Measurements from ENCODE around the gene SLC9A8. TPM values are rescaled to one million over a fixed set of nuclear protein-coding genes. Genes with fewer than 3 reads are reported as not detected.
A peak's percentile ranks its signal among the peaks of the same experiment; 100 is the strongest.

SLC9A8 gene
- total RNA-seq, 4 donors from 2014 or later, result 12.4 to 20.4 (median 15.1) TPM

DNA sequence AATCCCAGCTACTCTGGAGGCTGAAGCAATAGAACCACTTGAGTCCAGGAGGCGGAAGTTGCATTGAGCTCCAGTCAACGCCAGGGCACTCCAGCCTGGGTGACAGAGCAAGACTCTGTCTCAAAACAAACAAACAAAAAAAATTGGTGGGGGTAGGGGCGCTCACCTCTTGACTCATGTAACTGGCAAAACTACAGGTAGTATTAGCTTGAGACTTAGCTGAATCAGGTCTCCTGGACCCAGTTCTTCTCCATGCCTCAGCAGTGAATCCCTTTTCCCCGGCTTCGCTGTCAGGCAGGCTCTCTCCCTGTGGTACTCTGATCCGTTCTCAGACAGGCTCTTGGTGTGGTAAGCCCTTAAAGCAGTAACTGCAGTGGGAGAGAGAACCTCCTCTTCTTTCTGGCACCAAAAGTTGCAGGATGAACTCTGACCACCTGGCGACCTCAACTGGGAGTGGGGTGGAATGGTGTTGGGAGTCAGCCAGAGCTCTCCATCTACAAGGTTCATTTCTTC, 12.9 kb downstream of the SLC9A8 start:
- H3K36me3 ChIP-seq, result peaks cover 0 to under 1% of the 10 kb centered on the region in 2 donors
- H3K4me1 ChIP-seq, result peaks cover 26 to 51% of the 10 kb centered on the region in 2 donors
- ATAC-seq (peak; percentile 90), DNase-seq (peak; percentile 69 to 87)
- peak overlapping the region in 1 of 4 donors; percentile 26 for H3K4me3 ChIP-seq
- H3K27ac ChIP-seq, result peak overlapping the region; percentile 81 to 89 (median 88)
- H3K27me3 ChIP-seq, result no peaks in the 10 kb centered on the region
- in situ Hi-C loops (cut with MboI; ENCODE audit: low sequenced_read_pairs in 4 of 4), result no loop called here
- no peaks in the 10 kb centered on the region for H3K9me3 ChIP-seq
- TF ChIP-seq POLR2A (IDR thresholded peaks at IDR 0.05), result peak; percentile 55 to 74
- TF ChIP-seq, protein P1, sequence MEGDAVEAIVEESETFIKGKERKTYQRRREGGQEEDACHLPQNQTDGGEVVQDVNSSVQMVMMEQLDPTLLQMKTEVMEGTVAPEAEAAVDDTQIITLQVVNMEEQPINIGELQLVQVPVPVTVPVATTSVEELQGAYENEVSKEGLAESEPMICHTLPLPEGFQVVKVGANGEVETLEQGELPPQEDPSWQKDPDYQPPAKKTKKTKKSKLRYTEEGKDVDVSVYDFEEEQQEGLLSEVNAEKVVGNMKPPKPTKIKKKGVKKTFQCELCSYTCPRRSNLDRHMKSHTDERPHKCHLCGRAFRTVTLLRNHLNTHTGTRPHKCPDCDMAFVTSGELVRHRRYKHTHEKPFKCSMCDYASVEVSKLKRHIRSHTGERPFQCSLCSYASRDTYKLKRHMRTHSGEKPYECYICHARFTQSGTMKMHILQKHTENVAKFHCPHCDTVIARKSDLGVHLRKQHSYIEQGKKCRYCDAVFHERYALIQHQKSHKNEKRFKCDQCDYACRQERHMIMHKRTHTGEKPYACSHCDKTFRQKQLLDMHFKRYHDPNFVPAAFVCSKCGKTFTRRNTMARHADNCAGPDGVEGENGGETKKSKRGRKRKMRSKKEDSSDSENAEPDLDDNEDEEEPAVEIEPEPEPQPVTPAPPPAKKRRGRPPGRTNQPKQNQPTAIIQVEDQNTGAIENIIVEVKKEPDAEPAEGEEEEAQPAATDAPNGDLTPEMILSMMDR (IDR thresholded peaks at IDR 0.05 in 4 of 5, conservative IDR thresholded peaks at IDR 0.05 in 1 of 5), result peak in 3 of 5 experiments; percentile 29 to 55 (median 36)
- intact Hi-C loops (cut with DNase I; ENCODE audit: low total_unique reads), result loop anchor here (1.0 kb wide), 1 partner anchor 85 kb away; no protein-coding TSS in a partner anchor

DNA sequence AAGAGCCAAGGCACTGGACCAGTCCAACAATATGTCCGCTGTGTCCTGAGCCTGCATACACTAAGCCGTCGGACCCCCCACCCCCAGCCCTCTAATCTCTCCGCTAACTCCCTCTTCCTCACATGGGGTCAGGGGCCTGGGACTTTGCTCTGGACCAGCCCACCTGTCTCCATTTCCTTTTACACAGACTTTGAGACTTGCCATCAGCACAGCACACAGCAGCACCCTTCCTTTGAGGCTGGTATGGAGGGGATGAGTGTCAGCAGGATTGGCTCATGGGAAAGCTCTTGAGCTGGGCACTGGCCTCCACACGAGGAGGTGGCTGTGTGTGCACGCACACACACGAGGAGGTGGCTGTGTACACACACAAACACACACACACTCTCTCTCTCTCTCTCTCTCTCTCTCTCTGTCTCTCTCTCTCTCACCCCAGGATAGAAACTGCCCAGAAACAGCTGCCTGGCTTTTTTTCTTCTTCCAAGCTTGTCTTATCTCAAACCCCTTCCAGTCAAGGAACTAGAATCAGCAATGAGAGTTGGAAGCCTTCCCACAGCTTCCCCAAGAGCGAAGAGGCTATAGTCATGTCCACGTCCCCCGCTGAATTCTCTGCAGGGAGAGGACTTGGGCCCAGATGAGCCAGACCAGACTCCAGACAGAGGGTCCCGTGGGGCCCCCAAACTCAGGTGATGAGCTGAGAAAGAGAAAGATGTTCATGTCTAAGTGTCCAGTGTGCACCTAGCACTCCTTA, 18.6 kb downstream of the SLC9A8 start:
- ATAC-seq, result no peak
- H3K36me3 ChIP-seq, result peaks cover 0 to 17% of the 10 kb centered on the region in 2 donors
- intact Hi-C loops (cut with DNase I; ENCODE audit: low total_unique reads), result no loop called here
- H3K4me1 ChIP-seq, result peaks cover 2 to 6% of the 10 kb centered on the region in 2 donors
- H3K4me3 ChIP-seq, result no peak overlapping the region
- DNase-seq, result no peak
- in situ Hi-C loops (cut with MboI; ENCODE audit: low sequenced_read_pairs in 4 of 4), result no loop called here
- H3K27ac ChIP-seq, result peak overlapping the region in 2 of 4 donors; percentile 51 to 61
- TF ChIP-seq POLR2A (IDR thresholded peaks at IDR 0.05), result no peak
- TF ChIP-seq, protein P1 (IDR thresholded peaks at IDR 0.05 in 4 of 5, conservative IDR thresholded peaks at IDR 0.05 in 1 of 5), result no peak
- no peaks in the 10 kb centered on the region for H3K27me3 ChIP-seq
- no peaks in the 10 kb centered on the region for H3K9me3 ChIP-seq

DNA sequence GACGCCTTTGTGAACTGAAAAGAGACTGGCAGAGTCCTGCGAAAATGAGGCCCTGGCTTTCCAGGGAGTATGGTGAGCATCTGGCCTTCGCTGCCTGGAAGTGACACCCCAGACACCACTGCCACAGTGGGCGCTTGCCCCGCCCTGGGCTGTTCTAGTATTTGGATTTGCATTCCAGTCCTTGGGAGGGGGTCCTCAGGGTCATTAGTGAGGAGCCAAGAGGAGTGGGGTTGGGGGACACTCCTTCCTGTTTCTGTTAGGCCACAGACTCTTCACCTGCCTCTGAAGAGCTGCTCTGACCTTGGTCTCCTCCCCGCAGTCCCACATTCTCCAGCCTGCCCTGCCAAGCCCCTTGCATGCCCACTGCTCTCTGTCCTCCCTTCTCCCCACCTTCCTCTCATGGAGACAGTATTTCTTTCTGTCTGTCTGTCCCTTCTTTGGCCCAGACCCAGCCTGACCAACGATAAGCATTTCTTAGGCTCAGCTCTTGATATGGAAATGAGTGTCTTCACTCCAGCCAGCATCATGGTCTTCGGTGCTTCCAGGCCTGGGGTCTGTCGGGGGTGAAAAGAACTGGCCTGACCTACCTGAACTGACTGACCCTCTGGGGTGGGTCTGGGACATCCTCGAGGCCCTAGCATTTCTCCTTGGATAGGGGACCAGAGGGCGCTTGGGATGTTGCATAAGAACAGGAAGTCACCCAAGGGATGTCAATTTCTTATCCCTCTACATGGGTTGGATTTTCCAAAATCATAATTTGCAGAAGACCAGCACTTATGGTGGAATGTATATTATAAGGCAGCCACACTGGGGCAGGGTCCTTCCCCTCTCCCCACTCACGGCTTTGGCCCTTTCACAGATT, 19.4 kb downstream of the SLC9A8 start:
- no peak for DNase-seq
- intact Hi-C loops (cut with DNase I; ENCODE audit: low total_unique reads), result no loop called here
- Histone ChIP-seq H3K27me3 (no peaks in the 10 kb centered on the region), H3K9me3 (no peaks in the 10 kb centered on the region), H3K4me1 (no peaks in the 10 kb centered on the region), H3K4me3 (no peak overlapping the region), H3K27ac (peak overlapping the region; percentile 15 to 61 (median 36)), H3K36me3 (peaks cover 0 to 17% of the 10 kb centered on the region in 2 donors)
- TF ChIP-seq POLR2A (IDR thresholded peaks at IDR 0.05), result no peak
- TF ChIP-seq, protein P1 (IDR thresholded peaks at IDR 0.05 in 4 of 5, conservative IDR thresholded peaks at IDR 0.05 in 1 of 5), result no peak
- ATAC-seq, result no peak
- in situ Hi-C loops (cut with MboI; ENCODE audit: low sequenced_read_pairs in 4 of 4), result no loop called here

DNA sequence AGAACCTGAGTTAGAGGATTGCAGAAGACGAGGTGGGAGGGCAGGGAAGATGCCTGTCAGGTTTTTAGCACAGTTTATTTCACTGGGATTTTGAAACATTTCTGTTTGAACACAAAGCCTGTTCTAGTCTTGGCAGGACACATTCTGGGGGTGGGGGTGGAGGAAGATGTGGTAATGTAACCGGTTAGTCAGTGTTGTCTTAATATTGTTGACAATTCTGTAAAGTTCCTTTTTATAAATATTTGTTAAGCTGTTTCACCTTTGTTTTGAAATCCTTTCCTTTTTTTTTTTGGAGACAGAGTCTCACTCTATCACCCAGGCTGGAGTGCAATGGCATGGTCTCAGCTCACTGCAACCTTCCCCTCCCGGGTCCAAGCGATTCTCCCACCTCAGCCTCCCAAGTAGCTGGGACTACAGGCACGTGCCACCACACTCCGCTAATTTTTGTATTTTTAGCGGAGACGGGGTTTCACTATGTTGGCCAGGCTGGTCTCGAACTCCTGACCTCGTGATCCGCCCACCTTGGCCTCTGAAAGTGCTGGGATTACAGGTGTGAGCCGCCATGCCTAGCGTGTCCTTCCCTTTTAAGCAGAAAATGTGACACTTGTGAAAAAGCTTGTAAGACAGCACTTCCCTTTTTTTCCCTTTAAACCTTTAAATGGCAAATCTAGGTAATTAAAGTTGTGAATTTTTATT, 20.2 kb downstream of the SLC9A8 start:
- intact Hi-C loops (cut with DNase I; ENCODE audit: low total_unique reads) (no loop called here), in situ Hi-C loops (cut with MboI; ENCODE audit: low sequenced_read_pairs in 4 of 4) (no loop called here)
- peaks cover 0 to 17% of the 10 kb centered on the region in 2 donors for H3K36me3 ChIP-seq
- DNase-seq (peak in 1 of 2 donors; percentile 48), ATAC-seq (peak; percentile 41 to 60)
- H3K4me1 ChIP-seq, result no peaks in the 10 kb centered on the region
- H3K9me3 ChIP-seq, result no peaks in the 10 kb centered on the region
- H3K27me3 ChIP-seq, result no peaks in the 10 kb centered on the region
- no peak for TF ChIP-seq POLR2A (IDR thresholded peaks at IDR 0.05)
- TF ChIP-seq, protein P1 (IDR thresholded peaks at IDR 0.05 in 4 of 5, conservative IDR thresholded peaks at IDR 0.05 in 1 of 5), result no peak
- H3K4me3 ChIP-seq, result no peak overlapping the region
- peak overlapping the region; percentile 18 to 61 (median 36) for H3K27ac ChIP-seq

Measured in gastrocnemius medialis (tissue), 4 donors.